GM23248 (cell line): ENCODE data around the gene DHRS3.

ENCODE experiments used
- EZH2 ChIP-seq: fragments of 200-600 bp; sonication (generic); IDR thresholded peaks from 2 replicates; pipeline ENCODE4 v1.6.1; 2018; ENCODE audit warnings: antibody characterized with exemption, mild to moderate bottlenecking; ENCODE audit not compliant: insufficient read depth, poor library complexity, severe bottlenecking
- EZH2phosphoT487 ChIP-seq: fragments of 200-600 bp; sonication (generic); IDR thresholded peaks from 2 replicates; pipeline ENCODE4 v1.6.1; 2018; ENCODE audit warnings: antibody characterized with exemption, moderate library complexity, mild to moderate bottlenecking, low read depth; ENCODE audit not compliant: insufficient read depth

DNA sequence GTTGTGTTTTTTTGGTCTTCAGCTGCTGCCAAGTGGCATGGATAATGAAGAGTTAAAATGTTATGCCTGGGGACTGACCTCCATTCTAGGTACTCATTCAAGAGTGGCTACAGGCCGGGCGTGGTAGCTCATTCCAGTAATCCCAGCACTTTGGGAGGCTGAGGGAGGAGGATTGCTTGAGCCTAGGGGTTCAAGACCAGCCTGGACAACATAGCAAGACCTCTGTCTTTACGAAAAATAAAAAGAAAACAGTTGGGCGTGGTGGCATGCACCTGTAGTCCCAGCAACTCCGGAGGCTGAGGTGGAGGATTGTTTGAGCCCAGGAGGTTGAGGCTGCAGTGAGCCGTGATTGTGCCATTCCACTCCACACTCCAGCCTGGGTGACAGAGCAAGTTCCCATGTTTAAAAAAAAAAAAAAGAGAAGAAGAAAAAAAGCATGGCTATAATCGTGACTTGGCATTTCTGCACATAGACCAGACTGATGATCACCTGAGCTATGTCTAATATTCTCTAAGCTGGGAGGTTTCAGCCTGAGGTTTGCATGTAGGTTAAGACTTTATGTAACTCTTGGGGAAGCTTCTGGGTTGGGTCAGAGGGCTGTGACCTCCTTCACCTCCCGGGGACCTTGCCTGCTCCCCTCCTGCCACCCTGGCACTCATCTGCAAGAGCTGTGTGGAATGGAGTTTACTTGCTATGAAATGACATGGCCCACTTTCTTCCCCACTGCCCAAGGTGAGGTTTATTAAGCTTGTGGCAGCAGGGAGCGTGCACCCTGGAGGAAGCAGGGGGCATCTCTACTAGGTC, 51.3 kb downstream of the DHRS3 start:
- TF ChIP-seq EZH2phosphoT487: no peak
- no peak for TF ChIP-seq EZH2
